Vagina (tissue), 2 donors: Measurements from ENCODE around the gene C2orf68.

Experiments used
- POLR2A ChIP-seq, 2 donors: fragments of 450-650 bp; IDR thresholded peaks; one replicate each; pipeline ENCODE4 v1.6.1; 2017; ENCODE audit warnings: antibody characterized with exemption in 2 of 2, mild to moderate bottlenecking in 2 of 2, moderate library complexity in 2 of 2
- POLR2AphosphoS5 ChIP-seq, 2 donors: sonication (generic); formaldehyde crosslinking; IDR thresholded peaks; one replicate each; pipeline ENCODE4 v1.9.0; 2017; ENCODE audit warnings: antibody characterized with exemption in 2 of 2, mild to moderate bottlenecking in 2 of 2, low read depth in 1 of 2; ENCODE audit not compliant: insufficient read depth in 1 of 2
- TF ChIP-seq, protein P1 (sequence below), 3 experiments: fragments of 450-650 bp in 2 of 3; fragments of 200-600 bp in 1 of 3; sonication (generic) in 1 of 3; IDR thresholded peaks; one replicate each; pipeline ENCODE4 v1.5.1; 2017 to 2019; ENCODE audit warnings: antibody characterized with exemption in 3 of 3, mild to moderate bottlenecking in 2 of 3, moderate library complexity in 2 of 3

- TF ChIP-seq, protein P1, sequence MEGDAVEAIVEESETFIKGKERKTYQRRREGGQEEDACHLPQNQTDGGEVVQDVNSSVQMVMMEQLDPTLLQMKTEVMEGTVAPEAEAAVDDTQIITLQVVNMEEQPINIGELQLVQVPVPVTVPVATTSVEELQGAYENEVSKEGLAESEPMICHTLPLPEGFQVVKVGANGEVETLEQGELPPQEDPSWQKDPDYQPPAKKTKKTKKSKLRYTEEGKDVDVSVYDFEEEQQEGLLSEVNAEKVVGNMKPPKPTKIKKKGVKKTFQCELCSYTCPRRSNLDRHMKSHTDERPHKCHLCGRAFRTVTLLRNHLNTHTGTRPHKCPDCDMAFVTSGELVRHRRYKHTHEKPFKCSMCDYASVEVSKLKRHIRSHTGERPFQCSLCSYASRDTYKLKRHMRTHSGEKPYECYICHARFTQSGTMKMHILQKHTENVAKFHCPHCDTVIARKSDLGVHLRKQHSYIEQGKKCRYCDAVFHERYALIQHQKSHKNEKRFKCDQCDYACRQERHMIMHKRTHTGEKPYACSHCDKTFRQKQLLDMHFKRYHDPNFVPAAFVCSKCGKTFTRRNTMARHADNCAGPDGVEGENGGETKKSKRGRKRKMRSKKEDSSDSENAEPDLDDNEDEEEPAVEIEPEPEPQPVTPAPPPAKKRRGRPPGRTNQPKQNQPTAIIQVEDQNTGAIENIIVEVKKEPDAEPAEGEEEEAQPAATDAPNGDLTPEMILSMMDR (IDR thresholded peaks at IDR 0.05) = no peak
- TF ChIP-seq POLR2A (IDR thresholded peaks at IDR 0.05) (no peak), POLR2AphosphoS5 (IDR thresholded peaks at IDR 0.05; ENCODE audit: insufficient read depth in 1 of 2, low read depth in 1 of 2) (no peak)
Measured at GRCh38 chr2:85635011-85635410, 23.1 kb upstream of the C2orf68 start.
